IMR-90 (cell line): ENCODE measurements around the gene SPAG16.

ENCODE experiments used
- BHLHE40 ChIP-seq: fragments of 150-350 bp; IDR thresholded peaks from 2 replicates; pipeline ENCODE4 v1.6.1; 2016; ENCODE audit warnings: mild to moderate bottlenecking, low read depth, low read length
- CEBPB ChIP-seq: IDR thresholded peaks from 2 replicates; pipeline ENCODE4 v1.6.1; 2012; ENCODE audit warnings: low read depth, low read length, improper control_type of control experiment
- CTCF ChIP-seq: conservative IDR thresholded peaks from 2 replicates; pipeline ENCODE4 v1.5.1; 2012; ENCODE audit warnings: mild to moderate bottlenecking, low read depth, low read length, improper control_type of control experiment
- POLR2A ChIP-seq: IDR thresholded peaks from 2 replicates; pipeline ENCODE4 v1.6.1; 2012; ENCODE audit warnings: mild to moderate bottlenecking, low read depth, low read length

DNA sequence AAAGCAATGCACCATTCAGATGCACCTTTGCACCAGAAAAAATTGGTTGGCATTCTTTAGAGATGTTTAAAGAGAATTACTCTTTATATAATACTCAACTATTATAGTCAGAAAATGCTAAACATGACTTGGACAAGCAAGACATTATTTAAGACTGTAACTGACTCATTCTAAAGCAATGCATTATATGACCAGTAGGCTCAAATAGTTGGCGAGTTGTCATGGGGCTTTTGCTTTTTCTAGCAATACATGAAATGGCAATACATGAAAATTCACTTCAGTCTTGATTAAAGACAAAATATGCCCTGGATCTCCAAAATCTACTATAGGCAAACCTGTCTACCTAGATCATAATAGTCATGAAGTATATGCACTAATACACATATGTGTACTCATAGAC, 909.7 kb downstream of the SPAG16 start:
- TF ChIP-seq POLR2A (no peak), CTCF (no peak), BHLHE40 (no peak), CEBPB (no peak)
